ENCODE results near the gene SEPSECS. TPM values are rescaled to one million over a fixed set of nuclear protein-coding genes. Genes with fewer than 3 reads are reported as not detected.

SEPSECS gene
- total and polyA plus RNA-seq, 2 of the 8 experiments (the other 6 are each of a cell fraction or from before 2014, with no cell fraction given), result 1.9 to 4.1 TPM

DNA sequence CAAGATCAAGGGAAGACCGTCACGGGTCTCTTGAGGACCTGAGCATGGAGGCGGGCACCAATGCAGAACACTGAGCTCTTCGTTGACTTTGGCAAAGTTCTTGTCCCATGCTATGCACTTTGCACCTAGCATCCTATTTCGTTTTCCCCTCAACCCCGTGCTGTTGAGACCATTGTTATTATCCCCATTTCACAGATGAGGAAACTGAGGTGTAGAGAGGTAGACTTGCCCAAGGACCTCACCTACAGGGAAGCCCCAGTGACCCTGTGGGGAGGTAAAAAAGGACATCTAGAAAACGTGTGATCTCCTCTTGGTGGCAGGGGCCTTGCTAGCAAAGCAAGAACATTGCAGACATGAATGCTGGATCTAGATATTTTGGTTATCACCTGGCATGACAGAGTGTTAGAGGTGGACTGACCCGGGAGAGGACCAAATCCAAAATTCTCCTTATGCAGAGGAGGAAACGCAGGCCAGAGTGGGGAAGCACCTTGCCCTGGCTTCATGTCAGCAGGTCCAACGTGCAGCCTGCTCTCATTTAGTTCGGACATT, 48.5 kb downstream of the SEPSECS start:
- Histone ChIP-seq H4K5ac (ENCODE audit: insufficient read length, low read depth, low read length) (no peak overlapping the region), H4K91ac (replicated peaks; ENCODE audit: insufficient read length, low read length) (no peak overlapping the region), H3K27ac (ENCODE audit: low read depth, low read length) (no peak overlapping the region), H2BK12ac (ENCODE audit: low read depth, low read length) (no peak overlapping the region), H2BK20ac (ENCODE audit: low read length) (no peak overlapping the region), H2BK120ac (replicated peaks; ENCODE audit: low read depth, low read length) (no peak overlapping the region), H3K14ac (ENCODE audit: insufficient read length) (no peak overlapping the region), H2AFZ (ENCODE audit: low read length) (no peak overlapping the region), H3K9ac (replicated peaks in 1 of 4; ENCODE audit: extremely low read depth in 1 of 4, low read depth in 3 of 4, low read length in 3 of 4) (no peak overlapping the region), H3K79me1 (ENCODE audit: low read depth, low read length) (no peaks in the 10 kb centered on the region), H3K4me1 (replicated peaks in 1 of 4; ENCODE audit: control insufficient read depth in 3 of 4, insufficient read depth in 4 of 4, low read length in 3 of 4) (no peaks in the 10 kb centered on the region), H3K9me3 (ENCODE audit: insufficient read depth in 2 of 2, low read depth in 1 of 2, low read length in 1 of 2) (no peaks in the 10 kb centered on the region), H2BK15ac (ENCODE audit: low read length) (no peak overlapping the region), H2BK5ac (ENCODE audit: low read depth, low read length) (no peak overlapping the region), H3K56ac (replicated peaks; ENCODE audit: insufficient read length, low read depth, low read length) (no peak overlapping the region), H3K4me2 (ENCODE audit: insufficient read depth in 1 of 2, low read depth in 2 of 2, low read length in 2 of 2) (no peak overlapping the region), H3K23me2 (ENCODE audit: low read depth, low read length) (no peaks in the 10 kb centered on the region), H3K27me3 (replicated peaks in 1 of 4; ENCODE audit: control insufficient read depth in 3 of 4, extremely low read depth in 1 of 4, insufficient read depth in 3 of 4, low read length in 3 of 4) (no peaks in the 10 kb centered on the region), H3K36me3 (ENCODE audit: control insufficient read depth in 2 of 4, insufficient read depth in 4 of 4, low read length in 3 of 4) (no peaks in the 10 kb centered on the region), H3K23ac (ENCODE audit: insufficient read length) (no peak overlapping the region), H3K4ac (replicated peaks; ENCODE audit: insufficient read length, low read depth, low read length) (no peak overlapping the region), H4K8ac (ENCODE audit: extremely low read depth, insufficient read depth, low read length) (no peak overlapping the region), H3K79me2 (ENCODE audit: control insufficient read depth in 1 of 2, insufficient read depth in 2 of 2, low read length in 2 of 2) (no peaks in the 10 kb centered on the region), H3K18ac (ENCODE audit: extremely low read depth, low read length) (no peak overlapping the region), H3K4me3 (ENCODE audit: extremely low read depth in 1 of 4, insufficient read depth in 2 of 4, low read depth in 3 of 4, low read length in 4 of 4) (no peak overlapping the region), H4K20me1 (replicated peaks in 1 of 2; ENCODE audit: control insufficient read depth in 1 of 2, insufficient read depth in 2 of 2, low read length in 2 of 2) (no peaks in the 10 kb centered on the region), H2AK5ac (ENCODE audit: low read depth, low read length) (no peak overlapping the region)
- WGBS, 2 experiments (ENCODE audit: extremely low coverage in 1 of 2, insufficient coverage in 1 of 2, insufficient read length in 1 of 2, insufficient replicate concordance in 2 of 2, low coverage in 1 of 2, low lambda C conversion rate in 2 of 2, missing lambda C conversion rate in 1 of 2), result 90% methylated on average over 11 of the region's 11 CpGs; no CpG with 5 or more reads in 1 of the 2 experiments
- ChIA-PET CTCF (ENCODE audit: partially characterized antibody) (interaction anchor here (0.9 to 2.5 kb wide), 2 partner anchors 19 to 33 kb away, joined by 3 to 8 read pairs; no protein-coding TSS in a partner anchor), POLR2A (ENCODE audit: partially characterized antibody) (no interaction called here)
- no peak for FAIRE-seq
- no peak for DNase-seq (ENCODE audit: low read depth in 1 of 2, low spot score in 2 of 2)
- TF ChIP-seq TAF7 (optimal IDR thresholded peaks at IDR 0.05; ENCODE audit: borderline replicate concordance, low read depth, low read length), result no peak
- no peak for TF ChIP-seq CHD2 (IDR thresholded peaks at IDR 0.05; ENCODE audit: low read length)
- TF ChIP-seq TEAD4 (IDR thresholded peaks at IDR 0.05; ENCODE audit: low read depth, low read length), result no peak
- TF ChIP-seq BACH1 (IDR thresholded peaks at IDR 0.05; ENCODE audit: low read length), result no peak

Data from H1 (cell line).